Eye (tissue), 1 donor: ENCODE measurements around the gene FAM98A.

Experiments used
- DNase-seq: peaks from one replicate; pipeline ENCODE4 v3.0.0-alpha.2; 2015

The FAM98A gene

DNA sequence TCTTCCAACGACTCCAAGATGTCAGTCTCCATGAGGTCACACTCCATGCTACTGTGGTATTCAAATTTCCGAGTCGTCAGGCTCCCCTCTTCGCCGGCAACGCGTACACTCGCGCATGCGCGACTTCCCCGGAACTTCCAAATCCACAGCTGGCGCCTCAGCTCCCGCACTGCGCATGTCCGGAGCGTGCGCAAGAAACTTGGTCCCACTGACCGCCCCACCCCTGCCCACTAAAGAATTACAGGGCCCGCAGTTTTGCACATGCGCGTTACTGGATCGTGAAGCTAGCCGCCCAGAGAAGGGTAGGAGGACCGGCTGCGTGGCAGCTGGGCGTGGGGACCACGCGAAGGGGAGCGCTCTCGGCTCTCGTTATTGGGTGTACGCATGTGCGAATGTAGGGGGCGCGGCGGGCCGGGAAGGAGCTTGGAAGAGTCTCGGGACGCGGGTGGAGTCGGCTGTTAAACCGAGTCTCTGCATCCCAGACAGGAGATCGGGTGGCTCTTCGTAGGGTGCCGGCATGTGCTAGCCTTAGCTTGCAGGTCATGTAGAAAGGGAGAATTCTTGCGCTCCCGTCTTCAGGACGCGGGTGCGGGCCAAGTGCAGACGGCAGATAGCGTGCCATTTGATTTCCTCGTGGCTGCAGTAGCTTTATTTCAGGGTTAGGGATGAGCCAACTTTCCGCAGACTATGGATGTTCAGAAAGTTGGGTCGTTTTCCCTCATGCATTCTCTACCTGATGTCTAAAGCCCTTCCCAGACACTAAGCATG is at the start of gene FAM98A:
TSS of gene FAM98A (minus strand) at position 125 of the 768 bp plus-strand sequence. CDS start at position 47, 78 bp downstream.
- DNase-seq: peak; percentile 100

- DNase-seq: no peak
Observed at GRCh38 chr2:33645861-33646260, 46.8 kb upstream of the FAM98A start.

GRCh38 chr2:33644215-33644614 is 45.1 kb upstream of the FAM98A start:
- DNase-seq: no peak

DNA sequence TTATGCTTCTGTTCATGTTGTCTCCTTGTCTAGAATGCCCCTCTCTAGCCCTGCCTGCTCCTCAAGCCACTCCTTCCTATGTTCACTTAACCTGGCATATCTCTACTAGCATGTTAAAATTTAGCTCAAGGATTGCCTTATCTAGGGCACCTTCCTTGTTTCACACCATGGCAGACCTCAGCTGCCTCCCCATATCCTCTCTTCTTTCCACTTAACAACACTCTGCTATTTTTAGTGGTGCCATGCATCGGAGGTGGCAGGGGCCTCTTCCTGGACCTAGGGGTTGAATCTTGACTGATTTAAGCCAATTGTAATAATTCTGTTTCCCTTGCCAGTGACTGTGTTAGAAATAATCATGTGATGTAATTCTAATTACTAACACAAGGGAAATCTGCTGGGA is 36.9 kb upstream of the FAM98A start:
- DNase-seq: no peak

DNA sequence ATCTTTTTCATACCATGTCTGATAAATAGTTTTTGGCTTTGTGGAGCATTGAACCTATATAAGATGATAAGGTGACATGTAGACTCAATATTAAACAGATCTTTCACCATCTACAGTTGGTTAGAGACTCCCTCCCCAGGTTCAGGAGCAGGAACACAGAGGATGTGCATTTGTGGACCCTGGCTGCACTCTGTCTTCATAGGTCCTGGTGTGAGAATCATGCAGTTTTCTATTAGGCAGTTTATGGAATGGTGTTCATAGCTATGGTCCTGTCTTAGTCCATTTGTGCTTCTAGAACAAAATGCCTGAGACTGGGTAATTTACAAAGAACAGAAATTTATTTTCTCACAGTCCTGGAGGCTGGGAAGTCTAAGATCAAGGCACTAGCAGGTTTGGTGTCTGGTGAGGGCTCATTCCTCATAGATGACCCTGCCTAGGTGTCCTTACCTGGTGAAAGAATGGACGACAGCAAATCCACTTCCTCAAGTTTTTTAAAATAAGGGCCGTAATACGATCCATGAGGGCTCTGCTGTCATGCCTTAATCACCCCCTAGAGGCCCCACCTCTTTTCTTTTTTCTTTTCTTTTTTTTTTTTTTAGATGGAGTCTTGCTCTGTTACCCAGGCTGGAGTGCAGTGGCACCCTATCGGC is 35.3 kb upstream of the FAM98A start:
- no peak for DNase-seq

- DNase-seq: no peak
Observed at GRCh38 chr2:33633315-33633714, 34.2 kb upstream of the FAM98A start.

DNA sequence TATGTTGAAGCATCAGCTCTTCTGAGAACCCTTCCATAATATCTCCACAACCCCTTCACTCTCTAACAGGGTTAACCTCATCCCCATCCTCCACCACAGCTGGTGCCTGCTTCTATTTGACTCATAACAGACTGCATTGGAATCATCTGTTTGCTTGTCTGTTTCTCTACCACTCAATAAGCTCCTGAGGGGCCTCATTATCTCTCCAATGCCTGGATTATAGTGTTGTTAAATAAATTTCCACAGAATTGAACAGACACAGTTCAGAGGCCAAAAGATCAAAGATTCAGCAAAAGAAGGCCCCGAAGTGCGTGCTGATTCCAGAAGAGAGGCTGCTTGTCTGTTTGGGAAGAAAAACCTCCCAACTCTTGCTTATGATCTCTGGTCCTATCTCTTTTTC is 33.7 kb upstream of the FAM98A start:
- DNase-seq: peak; percentile 15

- DNase-seq: no peak
Observed at GRCh38 chr2:33628031-33628827, 29.1 kb upstream of the FAM98A start.

- no peak for DNase-seq
Observed at GRCh38 chr2:33619028-33619427, 19.9 kb upstream of the FAM98A start.

GRCh38 chr2:33617989-33618388 is 18.9 kb upstream of the FAM98A start:
- DNase-seq: no peak

DNA sequence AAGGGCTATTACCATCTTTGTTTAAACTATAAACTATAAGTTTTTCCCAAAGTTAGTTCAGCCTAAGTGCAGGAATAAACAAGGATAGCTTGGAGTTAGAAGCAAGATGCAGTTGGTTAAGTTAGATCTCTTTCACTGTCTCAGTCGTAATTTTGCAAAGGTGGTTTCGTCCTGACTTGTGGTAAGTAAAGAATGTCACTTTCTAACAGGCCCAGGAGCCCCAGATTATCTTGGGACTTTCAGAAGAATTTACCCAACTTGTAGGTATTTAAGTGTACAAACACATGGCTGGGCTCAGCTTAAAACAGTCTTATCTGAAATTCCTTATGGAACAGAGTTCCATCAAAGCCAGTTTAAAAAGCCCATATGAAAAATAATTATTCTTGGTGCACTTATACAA is 18.3 kb upstream of the FAM98A start:
- no peak for DNase-seq

- no peak for DNase-seq
Observed at GRCh38 chr2:33616873-33617272, 17.8 kb upstream of the FAM98A start.

- no peak for DNase-seq
Observed at GRCh38 chr2:33614190-33614589, 15.1 kb upstream of the FAM98A start.

- peak; percentile 10 for DNase-seq
Observed at GRCh38 chr2:33607905-33608304, 8.8 kb upstream of the FAM98A start.

DNA sequence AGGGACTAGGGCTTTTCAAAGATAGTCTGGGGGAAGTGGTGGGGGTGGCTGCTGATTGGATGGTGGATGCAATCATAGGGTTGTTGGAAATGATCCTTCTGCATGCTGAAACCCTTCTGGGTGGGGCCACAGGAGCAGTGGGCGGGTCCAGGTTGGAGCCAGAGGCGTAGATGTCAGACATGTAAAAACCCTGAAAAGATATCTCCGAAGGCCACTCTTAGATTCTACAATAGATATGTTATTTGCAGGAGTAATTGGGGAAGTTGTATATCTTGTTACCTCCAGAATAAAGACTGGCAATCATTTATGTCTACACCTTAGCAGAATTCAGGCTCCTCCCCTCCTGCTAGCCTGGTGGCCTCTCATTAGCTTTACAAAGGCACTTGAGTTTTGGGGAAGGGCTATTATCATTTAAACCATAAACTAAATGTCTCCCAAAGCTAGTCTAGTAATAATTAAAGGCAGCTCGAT is 8.2 kb upstream of the FAM98A start:
- DNase-seq: no peak

GRCh38 chr2:33606622-33607021 is 7.5 kb upstream of the FAM98A start:
- DNase-seq: no peak

- no peak for DNase-seq
Observed at GRCh38 chr2:33606100-33606499, 7.0 kb upstream of the FAM98A start.

DNA sequence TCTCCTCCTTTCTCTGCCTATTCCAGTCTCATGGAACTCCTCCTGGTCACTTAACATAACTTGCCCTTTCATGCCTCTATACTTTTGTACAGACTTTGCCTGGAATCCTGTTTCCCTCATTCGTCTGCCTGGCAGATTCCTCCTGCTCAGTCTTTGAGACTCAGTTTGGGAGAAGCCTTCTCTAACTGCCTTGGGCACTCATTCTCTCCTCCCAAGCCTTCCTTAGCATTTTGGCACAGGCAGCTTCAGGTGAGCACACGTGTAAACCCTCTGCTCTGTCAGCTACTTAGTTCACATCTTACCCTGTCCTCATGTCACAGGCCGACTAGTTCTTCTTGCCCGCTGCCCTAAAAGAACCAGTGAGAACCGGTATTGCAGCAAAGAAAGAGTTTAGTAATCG is 6.0 kb upstream of the FAM98A start:
- no peak for DNase-seq

DNA sequence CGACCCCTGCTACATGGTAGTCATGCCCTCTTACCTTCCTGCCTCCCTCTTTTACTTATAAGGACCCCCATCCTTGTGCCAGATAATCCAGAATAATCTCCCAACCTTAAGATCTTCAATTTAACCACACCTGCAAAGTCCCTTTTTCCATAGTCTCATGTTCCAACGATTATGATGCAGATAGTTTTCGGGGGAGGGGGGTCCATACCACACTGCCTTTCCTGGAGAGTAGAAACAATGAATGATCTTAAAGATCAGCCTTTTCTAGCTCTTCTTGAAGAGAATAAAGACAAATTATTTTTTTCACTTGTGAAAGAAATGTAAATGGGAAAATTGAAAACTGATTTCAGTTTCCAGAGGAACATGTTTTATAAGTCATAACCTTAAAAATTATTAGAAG is 4.3 kb upstream of the FAM98A start:
- DNase-seq: no peak

DNA sequence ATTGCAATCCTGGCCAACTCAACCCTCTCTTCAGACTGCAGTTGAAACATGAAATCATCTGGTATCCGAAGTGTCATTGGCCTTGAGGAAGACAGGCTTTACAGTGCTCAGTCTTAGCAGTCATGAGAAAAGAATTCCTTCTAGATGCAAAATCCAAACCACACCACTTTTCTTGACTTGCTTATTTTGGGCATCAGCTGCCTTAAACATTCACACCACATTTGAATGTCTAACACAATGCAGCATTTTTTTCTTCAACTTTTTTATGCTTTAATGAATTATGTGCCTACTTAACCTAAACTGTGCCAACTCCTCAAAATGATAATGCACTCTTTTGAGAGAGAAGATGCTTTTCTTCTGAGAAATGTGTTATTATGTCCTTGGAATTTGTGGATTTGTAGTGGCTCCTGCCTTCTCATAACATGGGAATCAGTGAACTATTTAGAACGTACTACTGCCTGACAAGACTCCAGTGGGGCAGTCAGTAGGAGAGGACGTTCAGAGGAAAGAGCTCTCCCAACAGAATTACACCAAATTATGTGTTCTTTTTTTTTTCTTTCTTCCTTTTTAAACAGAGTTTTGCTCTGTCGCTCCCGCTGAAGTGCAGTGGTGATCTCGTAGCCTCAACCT is 3.2 kb upstream of the FAM98A start:
- no peak for DNase-seq

GRCh38 chr2:33599943-33600192 is 769 bp upstream of the FAM98A start:
- no peak for DNase-seq

DNA sequence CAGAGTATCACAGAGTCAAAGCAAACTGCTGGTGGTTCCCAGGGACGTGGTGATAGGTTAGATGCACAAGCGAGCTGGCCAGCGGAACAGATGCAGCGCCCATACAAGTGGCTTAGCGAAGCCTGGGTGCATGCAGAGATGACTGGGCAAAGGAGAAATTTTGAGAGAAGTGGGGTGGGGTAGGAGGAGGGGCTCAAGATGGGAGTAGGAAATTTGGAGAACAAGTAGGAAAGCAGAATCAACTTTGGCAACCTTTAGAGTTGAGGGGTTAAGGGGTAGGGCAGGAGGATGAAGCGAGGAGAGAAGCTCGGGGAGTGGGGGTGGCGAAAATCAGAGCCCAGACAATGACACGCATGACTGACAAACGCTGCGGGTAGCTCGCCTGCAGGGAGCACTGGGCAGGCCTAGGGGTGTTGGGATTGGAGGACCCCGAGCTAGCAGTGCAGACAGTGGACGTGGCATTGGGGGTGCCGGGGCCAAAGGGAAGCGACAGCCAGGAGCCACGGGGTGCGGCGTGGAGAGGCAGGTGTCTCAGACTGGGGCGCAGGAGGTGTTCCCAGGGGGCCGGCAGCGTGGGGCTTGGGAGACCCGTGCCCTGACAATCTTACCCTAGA is 431 bp downstream of the FAM98A start:
- DNase-seq: no peak

- DNase-seq: no peak
Observed at GRCh38 chr2:33597026-33597425, 2.1 kb downstream of the FAM98A start.
